GM21381 (cell line): Measurements from ENCODE around the gene SLX4.

Experiments
- ATAC-seq: cut with Tn5 transposase; IDR thresholded peaks from one replicate; pipeline ENCODE4 v1.9.1; 2021; ENCODE audit warnings: mild to moderate bottlenecking, moderate library complexity; ENCODE audit not compliant: unreplicated experiment

Gene SLX4

GRCh38 chr16:3561626-3562025 lies 49.8 kb downstream of the SLX4 start:
- ATAC-seq: no peak

GRCh38 chr16:3554351-3554928 lies 57.0 kb downstream of the SLX4 start:
- no peak for ATAC-seq

- ATAC-seq: no peak
These were observed 58.1 kb downstream of the SLX4 start for GRCh38 chr16:3553138-3553923.

- no peak for ATAC-seq
These were observed 60.3 kb downstream of the SLX4 start for GRCh38 chr16:3550851-3551847.

DNA sequence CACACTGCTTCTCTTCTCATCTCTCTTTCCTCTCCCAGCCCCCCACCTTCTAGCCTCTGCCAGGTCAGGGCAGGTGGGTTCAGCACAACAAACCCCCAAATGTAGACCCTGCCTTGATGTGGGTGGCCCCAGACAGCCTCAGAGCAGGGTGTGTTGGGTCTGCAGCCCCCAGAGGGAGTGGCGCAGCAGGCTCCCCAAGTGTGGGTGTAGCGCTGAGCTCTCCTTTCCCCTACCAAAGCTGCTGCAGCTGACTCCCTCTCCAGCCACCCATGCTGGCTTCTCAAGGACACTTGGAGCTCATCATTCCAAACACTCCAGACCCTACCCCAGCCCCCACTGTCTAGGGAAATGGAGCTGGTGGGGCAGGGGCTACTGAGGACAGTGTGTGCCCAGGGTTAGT lies 61.5 kb downstream of the SLX4 start:
- ATAC-seq: no peak

GRCh38 chr16:3548859-3549258 lies 62.5 kb downstream of the SLX4 start:
- no peak for ATAC-seq

DNA sequence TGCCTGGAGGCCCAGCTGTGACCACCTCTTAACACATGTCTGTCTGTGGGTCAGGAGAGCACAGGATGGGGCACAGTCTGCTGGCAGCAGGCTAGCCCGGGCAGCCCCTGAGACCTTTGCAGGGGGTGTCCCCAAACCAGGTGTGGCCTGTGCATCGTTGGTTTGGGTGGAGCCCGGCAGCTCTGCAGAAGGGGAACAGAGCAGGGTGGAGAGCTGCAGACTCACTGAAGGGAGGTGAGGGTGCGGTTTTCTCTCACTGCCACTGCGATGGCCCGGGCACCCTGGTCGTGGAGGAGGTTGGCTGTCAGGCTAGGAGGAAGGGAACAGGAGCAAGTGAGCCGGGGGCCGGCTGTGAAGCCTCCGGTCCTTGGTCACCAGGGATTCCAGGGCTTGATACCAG lies 63.0 kb downstream of the SLX4 start:
- no peak for ATAC-seq

DNA sequence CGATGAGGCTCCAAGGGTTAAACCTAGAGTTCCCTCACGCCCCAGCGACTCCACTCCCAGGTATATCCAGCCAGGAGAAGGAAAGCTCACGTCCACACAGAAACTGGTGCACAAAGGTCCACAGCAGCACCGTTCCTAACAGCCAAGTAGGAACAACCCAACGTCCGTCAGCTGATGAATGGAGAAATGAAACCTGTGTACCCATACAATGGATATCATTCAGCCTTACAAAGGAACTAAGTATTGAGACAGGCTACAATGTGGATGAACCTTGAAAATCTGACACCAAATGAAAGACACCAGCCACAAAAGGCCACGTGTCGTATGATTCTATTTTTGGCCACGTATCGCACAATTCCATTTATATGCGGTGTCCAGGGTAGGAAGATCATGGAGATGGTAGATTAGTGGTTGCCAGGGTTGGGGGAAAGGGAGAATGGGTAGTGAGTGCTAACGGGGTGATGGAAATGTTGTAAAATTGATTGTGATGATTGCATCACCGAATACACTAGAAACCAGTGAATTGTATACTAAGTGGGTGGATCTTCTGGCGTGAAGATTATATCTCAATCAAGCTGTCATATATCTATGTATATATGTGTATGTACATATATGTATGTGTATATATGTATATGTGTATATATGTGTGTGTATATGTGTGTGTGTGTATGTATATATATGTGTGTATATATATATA lies 64.3 kb downstream of the SLX4 start:
- ATAC-seq: no peak

- ATAC-seq: no peak
These were observed 68.6 kb downstream of the SLX4 start for GRCh38 chr16:3542601-3543373.

DNA sequence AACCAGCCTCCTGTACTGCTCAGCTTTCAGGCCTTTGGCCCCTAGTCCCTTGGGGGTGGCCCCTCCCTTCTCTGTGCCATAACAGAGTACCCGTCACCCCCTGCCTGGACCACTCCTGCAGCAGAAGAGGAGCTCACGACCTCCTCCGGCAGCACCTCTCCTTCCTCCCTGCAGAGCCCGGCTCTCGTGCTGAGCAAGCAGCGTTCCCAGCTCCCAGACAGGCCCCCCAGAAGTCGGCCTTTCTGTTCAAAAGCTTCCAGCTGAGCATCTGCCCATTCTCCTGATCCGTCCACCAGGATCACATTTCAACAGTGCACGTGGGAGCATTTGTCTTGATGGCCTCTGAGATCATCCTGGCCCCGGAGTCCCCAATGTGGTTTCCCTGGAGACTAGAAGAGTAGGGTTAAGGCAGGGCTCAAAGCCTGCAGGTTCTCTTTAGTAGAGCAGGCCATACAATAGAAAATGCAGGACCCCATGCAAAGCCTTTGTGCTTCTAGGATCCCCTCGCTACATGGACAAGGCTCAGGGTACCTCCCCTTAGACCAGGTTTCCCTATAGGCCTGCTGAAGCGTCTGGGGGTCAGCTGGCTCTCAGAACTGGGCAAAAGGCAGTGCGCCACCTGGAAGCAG lies 69.8 kb downstream of the SLX4 start:
- ATAC-seq: no peak

GRCh38 chr16:3538222-3538621 lies 73.2 kb downstream of the SLX4 start:
- no peak for ATAC-seq

GRCh38 chr16:3536851-3537250 lies 74.6 kb downstream of the SLX4 start:
- no peak for ATAC-seq

DNA sequence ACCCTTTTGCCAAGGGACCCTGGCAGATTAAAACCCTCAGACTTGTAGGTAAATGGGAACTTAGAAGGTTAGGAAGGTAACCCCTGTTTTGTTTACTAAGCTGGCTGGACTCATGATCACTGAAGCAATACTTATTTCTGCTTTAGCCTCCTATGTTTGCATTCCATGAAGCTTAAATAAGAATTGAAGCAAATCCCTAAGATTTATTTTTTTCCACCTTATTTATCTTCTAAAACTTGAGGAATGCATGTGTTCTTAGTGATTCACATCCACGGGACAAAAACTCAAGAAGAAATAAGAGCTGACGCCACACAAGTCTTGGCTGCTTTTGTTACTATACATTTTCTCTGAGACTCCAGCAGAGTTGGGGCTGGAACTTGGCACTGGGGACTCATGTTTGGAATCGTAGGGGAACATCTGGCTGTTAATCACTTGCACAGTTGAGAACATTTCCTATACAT lies 75.1 kb downstream of the SLX4 start:
- no peak for ATAC-seq

DNA sequence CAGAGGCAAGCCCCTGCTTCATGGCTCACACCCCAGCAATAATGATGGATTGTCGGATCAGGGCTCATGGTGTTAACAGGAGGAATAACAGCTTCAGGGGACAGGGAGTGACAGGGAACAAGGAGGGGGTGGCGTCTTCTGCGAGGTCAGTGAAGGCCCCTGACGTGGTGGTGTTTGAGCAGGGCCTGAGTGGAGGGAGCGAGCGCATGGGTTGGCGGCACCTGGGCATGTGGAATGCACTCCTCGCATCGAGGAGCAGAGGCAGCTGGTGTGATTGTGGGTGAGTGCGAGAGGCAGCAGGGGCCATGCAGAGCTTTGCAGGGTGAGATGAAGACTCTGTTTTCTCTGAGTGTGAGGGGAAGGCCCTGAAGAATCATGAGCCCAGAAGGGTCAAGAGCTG lies 77.3 kb downstream of the SLX4 start:
- ATAC-seq: no peak

- no peak for ATAC-seq
These were observed 78.7 kb downstream of the SLX4 start for GRCh38 chr16:3532741-3533140.
